EH (cell line): ENCODE results near the gene RPS2.

ENCODE experiments used
- DNase-seq: peaks from one replicate; pipeline ENCODE4 v3.0.0-alpha.2; 2015; ENCODE audit warnings: low read depth

RPS2 gene

GRCh38 chr16:1998852-1999801 is 34.5 kb upstream of the RPS2 start:
- DNase-seq, result no peak

DNA sequence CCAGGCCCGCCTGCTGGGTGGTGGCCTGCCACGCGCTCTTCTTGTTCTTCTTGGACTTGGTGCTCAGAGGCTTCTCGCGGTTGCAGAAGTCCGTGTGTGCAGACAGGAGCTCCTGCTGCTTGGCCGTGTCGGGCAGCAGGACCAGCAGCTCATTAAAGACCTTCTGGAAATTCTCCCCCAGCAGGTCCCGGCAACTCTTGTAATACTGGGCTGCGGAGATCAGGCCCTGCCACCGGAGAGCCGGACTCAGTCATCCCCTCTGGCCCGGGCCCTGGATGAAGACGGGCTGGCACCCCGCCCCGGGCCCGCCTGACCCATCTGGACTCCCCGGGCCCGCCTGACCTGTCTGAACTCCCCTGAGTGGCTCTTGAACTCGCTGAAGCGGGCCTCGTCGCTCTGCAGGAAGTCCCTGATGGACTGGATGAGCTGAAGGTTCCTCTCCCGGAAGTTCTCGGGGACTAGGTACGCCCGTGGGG is 33.8 kb upstream of the RPS2 start:
- no peak for DNase-seq

- DNase-seq, result peak; percentile 60
Observed at GRCh38 chr16:1997494-1998359, 33.1 kb upstream of the RPS2 start.

GRCh38 chr16:1993731-1994131 is 29.1 kb upstream of the RPS2 start:
- DNase-seq, result peak; percentile 40

GRCh38 chr16:1992704-1993317 is 28.2 kb upstream of the RPS2 start:
- DNase-seq, result no peak

GRCh38 chr16:1991948-1992703 is 27.5 kb upstream of the RPS2 start:
- peak; percentile 88 for DNase-seq

GRCh38 chr16:1991588-1991947 is 26.9 kb upstream of the RPS2 start:
- no peak for DNase-seq

DNA sequence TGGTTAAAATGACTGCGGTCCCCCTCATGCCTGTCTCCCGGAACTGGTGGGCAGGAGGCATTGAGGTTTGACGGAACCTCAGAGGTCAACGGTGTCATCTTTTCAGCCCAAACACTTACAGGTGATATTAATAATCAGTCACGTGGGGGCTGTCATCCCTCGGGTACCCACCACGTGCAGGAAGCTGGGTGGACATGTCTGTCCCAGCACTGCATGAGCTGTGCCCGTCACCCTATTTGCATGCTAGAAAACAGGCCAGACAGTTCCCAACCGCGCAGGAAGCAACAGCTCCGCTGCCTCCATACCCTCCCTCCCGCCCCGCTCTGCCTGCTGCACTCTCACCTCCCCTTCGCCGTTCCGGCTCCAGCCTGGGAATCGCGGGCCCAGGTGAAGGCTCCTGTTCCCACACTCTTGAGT is 26.5 kb upstream of the RPS2 start:
- no peak for DNase-seq

- DNase-seq, result no peak
Observed at GRCh38 chr16:1990351-1991134, 25.9 kb upstream of the RPS2 start.

DNA sequence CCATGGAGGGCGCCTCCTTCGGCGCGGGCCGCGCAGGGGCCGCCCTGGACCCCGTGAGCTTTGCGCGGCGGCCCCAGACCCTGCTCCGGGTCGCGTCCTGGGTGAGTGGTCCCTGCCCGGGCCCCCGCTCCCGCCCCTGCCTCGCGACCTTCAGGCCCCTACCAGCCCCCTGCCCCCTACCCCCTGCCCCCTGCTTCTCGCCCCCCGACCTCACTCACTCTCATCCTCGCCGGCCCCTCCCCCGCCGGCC is 25.4 kb upstream of the RPS2 start:
- DNase-seq, result no peak

- peak; percentile 31 for DNase-seq
Observed at GRCh38 chr16:1989209-1990100, 24.8 kb upstream of the RPS2 start, which contains the start of gene SYNGR3. TSS of gene SYNGR3 (plus strand) at chr16:1989970. CDS start at chr16:1990103, 133 bp downstream.

DNA sequence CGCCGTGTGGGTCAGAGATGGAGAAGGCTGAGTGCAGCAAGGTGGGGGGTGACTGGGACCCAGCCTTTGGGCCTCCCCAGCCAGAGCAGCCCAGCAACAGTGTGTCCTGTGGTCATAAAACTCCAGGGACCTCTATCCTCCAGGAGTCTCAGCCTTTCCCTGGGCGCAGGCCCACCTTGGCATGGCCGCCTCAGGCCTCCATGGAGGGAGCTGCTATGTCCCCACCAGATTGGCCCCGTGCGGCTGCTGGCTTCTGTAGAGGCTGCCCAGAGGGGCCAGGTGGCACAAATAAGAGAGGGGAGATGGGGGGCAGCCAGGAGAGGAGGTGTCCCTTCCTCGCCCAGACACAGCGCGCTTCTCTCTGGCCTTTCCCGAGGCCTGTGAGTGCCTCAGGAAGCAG is 22.6 kb upstream of the RPS2 start:
- DNase-seq, result no peak

DNA sequence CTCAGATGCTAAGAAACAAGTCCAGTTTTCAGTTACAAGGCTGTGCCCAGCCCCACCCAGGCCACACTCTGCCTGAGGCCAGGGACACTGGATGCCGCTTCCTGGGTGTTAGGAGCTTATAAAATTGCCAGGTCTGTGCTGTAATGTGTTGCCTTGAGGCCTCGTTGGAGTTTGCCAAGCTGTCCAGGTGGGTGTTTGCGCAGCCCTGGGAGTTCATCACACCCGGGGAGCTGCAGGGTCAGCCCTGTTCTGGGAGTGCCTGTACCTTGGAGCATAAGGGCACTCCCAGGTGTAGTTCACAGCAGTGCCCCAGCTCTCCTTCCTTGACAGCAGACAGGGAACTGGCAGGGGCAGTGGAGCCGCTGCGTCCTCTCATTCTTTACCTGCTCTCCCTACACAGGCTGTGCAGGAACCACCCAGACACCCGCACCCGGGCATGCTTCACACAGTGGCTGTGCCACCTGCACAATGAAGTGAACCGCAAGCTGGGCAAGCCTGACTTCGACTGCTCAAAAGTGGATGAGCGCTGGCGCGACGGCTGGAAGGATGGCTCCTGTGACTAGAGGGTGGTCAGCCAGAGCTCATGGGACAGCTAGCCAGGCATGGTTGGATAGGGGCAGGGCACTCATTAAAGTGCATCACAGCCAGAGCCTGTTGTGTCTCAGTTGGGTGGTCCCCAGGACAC is 21.0 kb upstream of the RPS2 start:
- DNase-seq, result no peak

- DNase-seq, result peak; percentile 31
Observed at GRCh38 chr16:1984347-1985225, 20.0 kb upstream of the RPS2 start.

DNA sequence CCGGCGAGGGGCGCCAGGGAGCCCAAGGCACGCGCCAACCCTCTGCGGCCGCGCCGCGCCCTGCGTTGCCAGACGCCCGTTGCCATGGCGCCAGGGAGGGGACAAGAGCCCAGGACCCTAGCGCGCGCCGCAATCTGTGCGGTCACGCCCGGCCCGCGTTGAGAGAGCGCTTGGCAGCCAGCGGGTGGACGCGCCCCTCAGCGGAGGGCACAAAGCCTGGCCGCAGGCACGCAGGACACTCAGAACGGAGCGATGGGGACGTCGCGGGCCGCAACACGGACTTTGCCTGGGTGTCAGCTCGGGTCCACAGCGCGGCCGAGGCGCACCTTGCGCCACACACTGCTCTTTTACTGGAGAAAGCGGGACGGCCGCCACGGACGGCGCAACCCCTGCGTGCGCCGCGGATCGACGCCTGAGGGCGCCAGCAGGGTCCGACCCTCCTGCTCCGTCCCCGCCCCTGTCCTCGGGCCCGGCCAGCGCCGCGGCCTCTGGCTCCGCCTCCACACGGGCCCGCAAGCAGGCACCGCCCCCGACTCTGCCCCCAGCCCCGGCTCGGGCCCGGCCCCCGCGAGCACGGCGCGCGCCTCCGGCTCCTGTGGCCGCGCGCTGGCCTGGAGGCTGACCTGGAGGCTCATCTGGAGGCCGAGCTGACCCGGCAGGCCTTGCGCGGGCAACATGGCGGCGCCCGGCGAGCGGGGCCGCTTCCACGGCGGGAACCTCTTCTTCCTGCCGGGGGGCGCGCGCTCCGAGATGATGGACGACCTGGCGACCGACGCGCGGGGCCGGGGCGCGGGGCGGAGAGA is 19.1 kb upstream of the RPS2 start, which contains the start of gene GFER:
Gene GFER, plus strand, starts transcription at position 650 of the 803 bp plus-strand sequence. Its CDS starts 26 bp downstream, at position 676.
- DNase-seq, result peak; percentile 92

GRCh38 chr16:1982991-1983543 is 18.4 kb upstream of the RPS2 start:
- no peak for DNase-seq

- DNase-seq, result no peak
Observed at GRCh38 chr16:1982013-1982433, 17.4 kb upstream of the RPS2 start.
